Neural cell (in vitro differentiated cells): Measurements from ENCODE around the gene LRP2.

Source experiments
- EP300 ChIP-seq: fragments of 450-650 bp; conservative IDR thresholded peaks from 2 replicates; pipeline ENCODE4 v1.6.1; 2014; ENCODE audit warnings: antibody characterized with exemption, mild to moderate bottlenecking, moderate library complexity; ENCODE audit not compliant: poor library complexity, severe bottlenecking
- EZH2 ChIP-seq: fragments of 200-600, 300-800 bp; shearing (Covaris generic), sonication (generic); IDR thresholded peaks from 2 replicates; pipeline ENCODE4 v1.6.1; 2014; ENCODE audit warnings: antibody characterized with exemption, low read length, borderline replicate concordance, mild to moderate bottlenecking; ENCODE audit not compliant: insufficient read depth, poor library complexity, severe bottlenecking
- MXI1 ChIP-seq: fragments of 450-650 bp; conservative IDR thresholded peaks from 2 replicates; pipeline ENCODE4 v1.6.1; 2014; ENCODE audit warnings: antibody characterized with exemption, mild to moderate bottlenecking; ENCODE audit not compliant: poor library complexity, severe bottlenecking
- POLR2AphosphoS5 ChIP-seq: IDR thresholded peaks from 2 replicates; pipeline ENCODE4 v1.6.1; 2012
- RAD21 ChIP-seq: fragments of 450-650 bp; conservative IDR thresholded peaks from 2 replicates; pipeline ENCODE4 v1.6.1; 2014; ENCODE audit warnings: antibody characterized with exemption, mild to moderate bottlenecking, moderate library complexity
- REST ChIP-seq: IDR thresholded peaks from 2 replicates; pipeline ENCODE4 v1.6.1; 2012; ENCODE audit warnings: borderline replicate concordance
- SMC3 ChIP-seq: fragments of 450-650 bp; conservative IDR thresholded peaks from 2 replicates; pipeline ENCODE4 v1.6.1; 2014; ENCODE audit warnings: antibody characterized with exemption, mild to moderate bottlenecking, moderate library complexity; ENCODE audit not compliant: poor library complexity
- TAF1 ChIP-seq: IDR thresholded peaks from 2 replicates; pipeline ENCODE4 v1.6.1; 2012; ENCODE audit warnings: low read depth
- TF ChIP-seq, protein P1 (sequence below): fragments of 450-650 bp; IDR thresholded peaks from 2 replicates; pipeline ENCODE4 v1.5.1; 2014; ENCODE audit warnings: antibody characterized with exemption, mild to moderate bottlenecking, moderate library complexity; ENCODE audit not compliant: poor library complexity, severe bottlenecking

GRCh38 chr2:169260846-169261642, 101.3 kb downstream of the LRP2 start:
- no peak for TF ChIP-seq RAD21
- TF ChIP-seq, protein P1, sequence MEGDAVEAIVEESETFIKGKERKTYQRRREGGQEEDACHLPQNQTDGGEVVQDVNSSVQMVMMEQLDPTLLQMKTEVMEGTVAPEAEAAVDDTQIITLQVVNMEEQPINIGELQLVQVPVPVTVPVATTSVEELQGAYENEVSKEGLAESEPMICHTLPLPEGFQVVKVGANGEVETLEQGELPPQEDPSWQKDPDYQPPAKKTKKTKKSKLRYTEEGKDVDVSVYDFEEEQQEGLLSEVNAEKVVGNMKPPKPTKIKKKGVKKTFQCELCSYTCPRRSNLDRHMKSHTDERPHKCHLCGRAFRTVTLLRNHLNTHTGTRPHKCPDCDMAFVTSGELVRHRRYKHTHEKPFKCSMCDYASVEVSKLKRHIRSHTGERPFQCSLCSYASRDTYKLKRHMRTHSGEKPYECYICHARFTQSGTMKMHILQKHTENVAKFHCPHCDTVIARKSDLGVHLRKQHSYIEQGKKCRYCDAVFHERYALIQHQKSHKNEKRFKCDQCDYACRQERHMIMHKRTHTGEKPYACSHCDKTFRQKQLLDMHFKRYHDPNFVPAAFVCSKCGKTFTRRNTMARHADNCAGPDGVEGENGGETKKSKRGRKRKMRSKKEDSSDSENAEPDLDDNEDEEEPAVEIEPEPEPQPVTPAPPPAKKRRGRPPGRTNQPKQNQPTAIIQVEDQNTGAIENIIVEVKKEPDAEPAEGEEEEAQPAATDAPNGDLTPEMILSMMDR, result no peak
- no peak for TF ChIP-seq EZH2
- TF ChIP-seq TAF1, result no peak
- no peak for TF ChIP-seq POLR2AphosphoS5
- no peak for TF ChIP-seq REST
- no peak for TF ChIP-seq MXI1
- no peak for TF ChIP-seq EP300
- TF ChIP-seq SMC3, result no peak
